DMS153 treated with DMSO at 0.1 percent for 48 hours (cell line): ENCODE measurements around the gene EXOC2.
"Not testable (repeated sequence)": the region's sequence is repeated elsewhere in the genome, so short reads cannot be mapped to it uniquely, and the experiment has no call there.

Experiments used
- DNase-seq: peaks from one replicate; lab custom pipeline; 2025; ENCODE audit not compliant: unreplicated experiment; lab: John Stamatoyannopoulos, UW

EXOC2 gene

DNA sequence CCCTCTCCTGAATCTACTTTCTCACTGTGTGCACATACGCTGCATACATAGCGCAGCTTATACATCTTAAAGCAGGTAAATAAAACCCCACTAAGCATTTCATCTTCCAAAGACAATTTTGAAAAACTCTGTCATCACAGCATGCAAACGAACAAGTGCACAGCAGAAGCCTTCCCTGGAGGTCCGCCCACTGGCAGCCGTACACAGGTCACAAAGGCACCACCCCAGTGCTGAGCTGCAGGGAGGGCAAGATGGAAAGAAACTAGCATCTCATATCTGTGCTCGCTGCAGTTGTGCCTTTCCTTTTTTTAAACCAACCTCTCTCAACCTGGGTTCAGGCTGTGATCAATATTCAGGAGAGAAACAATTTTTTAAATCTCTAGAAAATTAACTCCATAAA lies 109.3 kb downstream of the EXOC2 start:
- no peak for DNase-seq

DNA sequence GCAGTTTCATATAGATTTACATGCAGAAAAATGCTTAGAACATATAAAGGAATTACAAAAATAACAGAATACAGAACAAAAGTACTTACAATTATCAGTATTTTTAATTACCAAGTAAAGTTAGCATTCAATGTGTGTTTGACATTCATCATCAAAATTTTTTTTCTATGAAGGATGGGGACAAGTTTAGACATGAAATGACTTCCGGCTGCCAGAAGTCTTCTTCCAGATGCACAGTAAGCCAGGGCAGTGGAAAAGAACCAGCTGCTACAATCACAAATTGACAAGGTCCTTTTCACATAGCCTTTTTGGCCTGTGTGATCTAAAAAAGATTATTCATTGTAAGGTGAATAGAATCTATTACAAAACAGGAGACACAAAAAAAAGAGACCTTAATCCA lies 109.8 kb downstream of the EXOC2 start:
- DNase-seq = no peak

- DNase-seq = no peak
These were observed 110.6 kb downstream of the EXOC2 start for GRCh38 chr6:582370-582769.

- no peak for DNase-seq
These were observed 113.6 kb downstream of the EXOC2 start for GRCh38 chr6:579339-579738.

- DNase-seq = no peak
These were observed 120.2 kb downstream of the EXOC2 start for GRCh38 chr6:572596-573265.

DNA sequence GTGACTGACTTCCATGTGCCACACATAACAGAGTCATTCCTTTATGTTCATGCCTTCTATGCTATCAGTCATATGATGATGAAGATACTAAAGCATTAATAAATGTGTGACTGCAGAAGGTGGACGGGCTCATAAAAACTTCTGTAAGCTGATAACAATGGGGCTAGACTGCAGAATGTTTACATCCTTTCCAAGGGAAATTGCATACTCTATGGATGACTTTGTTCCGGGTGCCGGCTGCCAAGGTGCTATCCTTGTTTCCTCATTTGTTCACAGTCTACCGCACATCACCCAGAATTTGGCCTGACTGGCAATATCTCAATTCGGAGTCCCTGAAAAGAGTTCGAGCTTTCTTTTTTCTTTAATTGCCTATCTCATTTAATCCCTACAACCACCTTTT lies 121.0 kb downstream of the EXOC2 start:
- no peak for DNase-seq

DNA sequence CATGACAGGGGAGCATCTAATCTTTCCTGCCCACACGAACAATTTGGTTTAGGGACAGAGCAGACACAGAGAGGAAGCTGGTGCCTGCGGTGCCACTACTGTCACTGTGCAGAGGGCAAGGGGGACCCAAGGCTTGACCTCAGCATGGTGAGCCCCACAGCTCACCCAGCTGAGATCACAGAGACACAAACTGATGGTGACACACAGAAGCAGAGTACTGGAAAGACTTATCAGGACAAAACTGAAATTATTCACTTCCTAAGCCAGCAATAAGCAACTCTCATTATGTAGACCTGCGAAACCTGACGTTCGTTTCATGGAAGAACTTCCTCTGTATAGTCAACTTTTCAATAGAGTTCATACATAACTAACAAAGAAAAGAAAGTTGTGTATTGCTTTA lies 122.1 kb downstream of the EXOC2 start:
- DNase-seq = no peak

DNA sequence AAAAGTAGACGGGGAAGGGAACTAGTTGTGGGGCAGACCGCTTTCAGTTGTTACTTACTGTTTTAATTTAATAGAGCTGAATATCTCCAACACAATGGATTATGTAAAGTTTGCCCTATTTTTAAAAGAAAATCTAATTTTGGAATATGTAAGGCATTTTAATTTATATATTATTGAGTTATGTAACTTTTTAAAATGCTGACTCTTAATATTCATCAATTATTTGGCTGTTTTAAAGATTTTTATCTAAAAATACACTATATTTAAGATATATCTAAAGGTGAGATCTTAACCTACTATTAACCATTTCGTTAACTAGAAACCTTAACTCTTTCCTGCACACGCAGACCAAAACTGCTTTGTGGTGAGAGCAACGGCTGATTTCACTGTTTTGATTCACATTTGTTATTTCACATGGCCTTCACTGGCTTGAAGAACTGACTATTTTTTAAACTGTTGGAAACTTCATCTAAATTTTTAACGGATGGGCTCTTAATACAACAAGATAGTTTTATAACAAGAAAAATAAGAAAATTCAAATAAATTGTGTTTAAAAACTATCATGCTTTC lies 123.9 kb downstream of the EXOC2 start:
- no peak for DNase-seq

DNA sequence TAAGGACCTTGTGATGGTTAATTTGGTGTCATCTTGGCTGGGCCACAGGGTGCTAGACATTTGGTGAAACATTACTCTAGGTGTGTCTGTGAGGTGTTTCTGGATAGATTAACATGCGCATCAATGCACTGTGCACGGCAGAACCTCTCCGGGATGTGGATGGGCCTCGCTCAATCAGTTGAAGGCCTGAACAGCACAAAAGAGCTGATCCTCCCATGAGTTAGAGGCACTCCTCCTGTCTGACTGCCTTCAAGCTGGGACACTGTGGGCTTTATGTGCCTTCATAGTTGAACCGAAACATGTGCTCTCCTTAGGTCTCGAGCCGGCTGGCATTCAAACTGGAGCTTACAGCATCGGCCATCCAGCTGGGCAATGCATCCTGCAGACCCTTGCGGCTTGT lies 124.9 kb downstream of the EXOC2 start:
- no peak for DNase-seq

GRCh38 chr6:563863-564262 lies 129.1 kb downstream of the EXOC2 start:
- no peak for DNase-seq

GRCh38 chr6:562052-562676 lies 130.8 kb downstream of the EXOC2 start:
- DNase-seq = no peak

DNA sequence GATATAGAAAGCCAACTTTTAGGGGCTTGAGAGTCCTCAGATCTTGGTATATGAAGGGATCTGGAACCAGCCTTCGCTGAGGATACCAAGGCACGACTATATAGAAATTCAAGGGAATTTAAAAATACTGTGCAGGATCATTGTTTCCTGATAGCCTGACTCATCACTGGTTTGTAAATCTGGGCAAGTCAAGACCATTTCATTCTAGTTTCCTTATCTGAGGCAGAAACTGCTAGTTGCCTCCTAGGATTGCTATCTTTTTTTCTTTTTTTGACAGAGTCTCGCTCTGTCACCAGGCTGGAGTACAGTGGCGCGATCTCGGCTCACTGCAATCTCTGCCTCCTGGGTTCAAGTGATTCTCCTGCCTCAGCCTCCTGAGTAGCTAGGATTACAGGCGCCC lies 131.6 kb downstream of the EXOC2 start:
- DNase-seq = not testable (repeated sequence)

GRCh38 chr6:558959-559358 lies 134.0 kb downstream of the EXOC2 start:
- no peak for DNase-seq

DNA sequence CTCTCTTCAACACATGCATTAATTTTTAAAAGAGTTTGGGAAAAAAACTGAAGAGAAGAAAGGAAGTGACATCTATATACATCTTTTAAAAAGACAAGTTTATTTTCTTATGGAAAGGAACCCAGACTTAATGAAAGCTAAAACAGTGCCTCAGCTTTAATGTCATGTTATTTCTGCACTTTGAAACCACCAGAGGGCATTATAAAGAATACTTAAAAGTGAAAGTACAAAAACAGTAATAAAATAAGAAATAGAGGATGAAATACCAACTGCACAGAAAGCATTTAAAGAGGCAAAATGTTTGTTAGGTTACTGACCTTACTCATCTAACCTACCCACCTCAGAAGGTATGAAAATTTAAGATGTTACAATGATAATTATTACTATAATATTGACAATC lies 134.8 kb downstream of the EXOC2 start:
- no peak for DNase-seq

GRCh38 chr6:551829-552350 lies 141.0 kb downstream of the EXOC2 start:
- no peak for DNase-seq

DNA sequence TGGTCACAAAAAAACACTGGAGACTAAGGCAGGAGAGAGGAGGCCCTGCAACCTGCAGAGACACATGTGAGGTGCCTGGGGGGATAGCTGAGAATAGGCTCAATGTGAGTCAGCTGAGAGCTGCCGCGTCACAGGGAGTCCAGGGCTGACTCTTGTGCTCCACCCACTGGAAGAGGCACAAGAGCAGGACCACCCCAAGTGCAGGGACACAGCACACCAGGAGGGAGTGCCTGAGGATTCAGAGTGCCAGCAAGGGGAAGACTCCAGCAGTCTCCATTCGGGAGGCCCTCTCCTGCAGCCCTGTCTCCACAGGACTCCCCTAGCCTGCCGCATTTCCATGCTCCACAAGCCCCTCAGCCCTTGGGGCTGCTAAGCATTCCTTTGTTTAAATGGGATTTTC lies 141.5 kb downstream of the EXOC2 start:
- DNase-seq = no peak

DNA sequence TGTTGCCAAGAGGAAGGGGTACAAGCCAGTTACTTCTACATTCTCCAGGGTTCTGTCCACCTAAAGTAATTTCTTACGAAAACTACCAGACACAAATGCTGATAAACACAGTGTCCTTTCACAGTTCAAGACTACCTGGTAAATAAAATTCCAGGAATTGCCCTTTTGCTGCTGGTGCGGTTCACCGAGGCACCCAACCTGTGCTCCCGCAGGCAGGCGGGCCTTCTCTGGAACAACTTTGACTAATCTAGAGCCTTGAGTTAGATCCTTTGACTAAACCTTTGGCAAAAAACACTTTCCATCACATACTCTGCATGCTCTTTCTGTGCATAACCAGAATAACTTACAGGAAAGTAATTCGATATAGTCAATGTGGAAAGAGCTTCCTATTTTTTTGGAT lies 143.0 kb downstream of the EXOC2 start:
- no peak for DNase-seq

DNA sequence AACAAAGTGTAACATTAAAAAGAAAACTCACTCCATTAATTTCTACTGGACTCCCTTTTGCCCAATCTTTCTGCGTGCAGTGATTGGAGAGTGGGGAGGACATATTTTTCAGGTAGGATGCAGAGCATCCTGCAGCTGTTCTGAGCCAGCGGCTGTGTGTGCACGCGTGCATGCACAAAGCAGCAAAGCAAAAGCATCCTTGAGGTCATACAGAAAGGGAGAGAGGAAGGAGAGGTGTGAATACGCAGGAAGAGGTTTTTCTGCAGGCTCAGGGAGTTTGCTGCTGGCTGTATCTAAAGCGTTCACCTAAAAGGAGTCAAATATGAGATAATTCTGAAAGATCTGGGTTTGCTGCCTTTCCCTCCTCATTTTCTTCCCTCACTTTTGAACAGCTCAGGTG lies 144.4 kb downstream of the EXOC2 start:
- no peak for DNase-seq

- no peak for DNase-seq
These were observed 144.8 kb downstream of the EXOC2 start for GRCh38 chr6:548091-548490.

GRCh38 chr6:540490-540889 lies 152.4 kb downstream of the EXOC2 start:
- no peak for DNase-seq

DNA sequence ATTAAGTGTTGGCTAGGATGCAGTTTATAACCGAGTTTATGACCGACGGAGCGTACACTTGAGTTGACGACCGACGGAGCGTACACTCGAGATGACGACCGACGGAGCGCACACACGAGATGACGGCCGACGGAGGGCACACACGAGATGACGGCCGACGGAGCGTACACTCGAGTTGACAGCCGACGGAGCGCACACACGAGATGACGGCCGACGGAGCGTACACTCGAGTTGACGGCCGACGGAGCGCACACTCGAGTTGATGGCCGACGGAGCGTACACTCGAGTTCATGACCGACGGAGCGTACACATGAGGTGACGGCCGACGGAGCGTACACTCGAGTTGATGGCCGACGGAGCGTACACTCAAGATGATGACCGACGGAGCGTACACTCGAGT lies 155.8 kb downstream of the EXOC2 start:
- DNase-seq = no peak

DNA sequence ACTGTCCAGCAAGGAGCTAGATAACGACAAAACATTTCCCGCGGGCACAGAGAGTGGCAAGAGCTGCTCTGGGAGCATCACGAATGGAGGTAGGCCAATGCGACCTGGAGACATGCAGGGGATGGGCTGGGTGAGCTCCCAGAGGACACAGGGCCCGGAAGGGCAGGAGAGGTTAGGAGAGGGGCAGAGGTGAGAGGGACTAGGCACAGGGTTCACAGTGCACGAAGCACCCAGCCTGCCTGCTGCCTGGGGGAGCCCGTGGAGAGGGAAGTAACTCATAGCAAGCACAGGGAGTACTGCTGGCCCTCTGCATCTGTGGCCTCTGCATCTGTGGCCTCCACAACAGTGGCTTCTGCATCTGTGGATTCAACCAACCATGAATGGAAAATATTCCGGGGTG lies 162.5 kb downstream of the EXOC2 start:
- DNase-seq = no peak

DNA sequence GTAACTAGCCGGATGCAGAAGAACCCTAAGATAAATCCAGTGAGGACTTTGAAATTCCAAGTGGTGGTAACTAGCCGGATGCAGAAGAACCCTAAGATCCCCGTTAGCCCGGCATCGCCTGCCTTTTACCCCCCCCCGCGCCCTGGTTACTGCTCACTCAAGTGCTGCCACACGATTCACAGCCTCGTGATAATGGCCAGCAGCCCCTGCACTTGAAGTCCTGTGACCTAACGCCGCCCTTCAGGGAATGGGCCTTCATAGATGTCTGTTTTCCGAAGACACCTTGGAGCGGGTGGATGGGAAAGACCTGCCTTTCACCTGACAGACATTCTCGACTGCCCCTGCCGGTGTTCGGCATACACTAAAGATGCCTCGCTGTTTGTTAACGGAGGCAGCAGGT lies 163.9 kb downstream of the EXOC2 start:
- no peak for DNase-seq
